ENCODE results near the gene NUDT3.

DNA sequence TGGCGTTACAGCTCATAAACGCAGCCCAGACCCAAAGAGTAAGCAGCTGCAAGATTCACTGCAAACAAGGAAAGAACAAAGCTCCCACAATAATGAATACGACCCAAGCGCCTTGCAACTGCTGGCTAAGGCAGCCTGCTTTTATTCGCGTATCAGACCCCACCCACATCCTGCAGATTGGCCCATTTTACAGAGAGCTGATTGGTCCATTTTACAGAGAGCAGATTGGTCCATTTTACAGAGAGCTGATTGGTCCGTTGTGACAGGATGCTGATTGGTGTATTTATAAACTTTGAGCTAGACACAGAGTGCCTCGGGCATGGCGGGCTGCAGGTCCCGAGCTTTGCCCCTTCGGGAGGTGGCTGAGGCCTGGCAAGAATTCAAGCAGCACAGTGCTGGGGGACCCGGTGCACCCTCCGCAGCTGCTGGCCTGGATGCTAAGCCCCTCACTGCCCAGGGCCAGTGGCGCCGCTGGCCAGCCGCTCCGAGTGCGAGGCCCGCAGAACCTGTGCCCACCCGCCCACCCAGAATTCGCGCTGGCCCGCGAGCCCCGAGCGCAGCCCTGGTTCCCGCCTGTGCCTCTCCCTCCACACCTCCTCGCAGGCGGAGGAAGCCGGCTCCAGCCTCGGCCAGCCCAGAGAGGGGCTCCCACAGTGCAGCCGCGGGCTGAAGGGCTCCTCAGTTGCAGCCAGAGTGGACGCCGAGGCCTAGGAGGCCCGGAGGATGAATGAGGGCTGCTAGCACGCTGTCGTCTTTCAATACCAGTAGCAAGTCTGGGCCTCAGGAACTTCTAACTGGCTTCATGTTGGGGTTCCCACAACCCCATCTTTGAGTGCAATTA lies 44.6 kb upstream of the NUDT3 start:
- TF ChIP-seq CTCF (IDR thresholded peaks at IDR 0.05) (no peak), EP300 (IDR thresholded peaks at IDR 0.05) (no peak), POLR2A (IDR thresholded peaks at IDR 0.05) (no peak), POLR2AphosphoS5 (IDR thresholded peaks at IDR 0.05) (no peak)

Data from gastroesophageal sphincter (tissue), 3 donors.